Epithelial cell of proximal tubule (primary cell): ENCODE results near the gene IRAK1. TPM values are rescaled to one million over a fixed set of nuclear protein-coding genes. Genes with fewer than 3 reads are reported as not detected.
"Not testable (repeated sequence)": the region's sequence is repeated elsewhere in the genome, so short reads cannot be mapped to it uniquely, and the experiment has no call there.

ENCODE experiments used
- DNase-seq: peaks from one replicate; pipeline ENCODE4 v3.0.0-alpha.2; 2011; ENCODE audit warnings: low read depth
- H3K4me3 ChIP-seq: 2 replicates; pipeline ENCODE4 v1.5.1; 2011; ENCODE audit warnings: low read depth, mild to moderate bottlenecking, low read length
- CTCF ChIP-seq: conservative IDR thresholded peaks from 2 replicates; pipeline ENCODE4 v1.5.1; 2012; ENCODE audit warnings: low read depth, mild to moderate bottlenecking, low read length
- total RNA-seq: library from RNA; depleted of rRNA; stranded (reverse); fragments of >200 nt; gene quantifications from 2 replicates; pipeline ENCODE4 v1.2.3, GENCODE V29; 2015

The IRAK1 gene
- total RNA-seq, 1 donor from 2014 or later: 131 TPM

- H3K4me3 ChIP-seq: no peak overlapping the region
- DNase-seq: no peak
- no peak for TF ChIP-seq CTCF
These were observed 19.7 kb downstream of the IRAK1 start for GRCh38 chrX:154000051-154000450.

GRCh38 chrX:153999359-154000037 lies 20.2 kb downstream of the IRAK1 start:
- TF ChIP-seq CTCF: no peak
- no peak for DNase-seq
- no peak overlapping the region for H3K4me3 ChIP-seq

- no peak for DNase-seq
- no peak overlapping the region for H3K4me3 ChIP-seq
- no peak for TF ChIP-seq CTCF
These were observed 24.2 kb downstream of the IRAK1 start for GRCh38 chrX:153995504-153995903.

GRCh38 chrX:153994398-153994797 lies 25.3 kb downstream of the IRAK1 start:
- H3K4me3 ChIP-seq, DNase-seq: not testable (repeated sequence)

- TF ChIP-seq CTCF: no peak
- DNase-seq: no peak
- no peak overlapping the region for H3K4me3 ChIP-seq
These were observed 25.7 kb downstream of the IRAK1 start for GRCh38 chrX:153993978-153994377.

- no peak for TF ChIP-seq CTCF
- no peak overlapping the region for H3K4me3 ChIP-seq
- no peak for DNase-seq
These were observed 26.6 kb downstream of the IRAK1 start for GRCh38 chrX:153993079-153993478.

- DNase-seq: no peak
- no peak for TF ChIP-seq CTCF
- no peak overlapping the region for H3K4me3 ChIP-seq
These were observed 27.5 kb downstream of the IRAK1 start for GRCh38 chrX:153992180-153992579.
